PC-3 (cell line): ENCODE data around the gene PLCXD1. TPM values are rescaled to one million over a fixed set of nuclear protein-coding genes. Genes with fewer than 3 reads are reported as not detected.

Experiments used
- ATAC-seq: fragments of 200-7000 bp; cut with Tn5 transposase; 2 replicates; pipeline ENCODE4 v1.9.1; 2020; ENCODE audit warnings: mild to moderate bottlenecking, moderate library complexity
- BruUV-seq: library from RNA; stranded (reverse); fragments of 400-500 nt; replicated peaks from 2 replicates; lab custom pipeline; 2021; lab: Mats Ljungman, UMichigan
- CTCF ChIA-PET: fragments of 300-600 bp; sonication (Branson Sonifier 250); formaldehyde crosslinking; loops from one replicate; lab custom pipeline; 2022; ENCODE audit warnings: antibody characterized with exemption; lab: Charles Lee
- POLR2A ChIA-PET: fragments of 300-600 bp; sonication (Branson Sonifier 250); formaldehyde crosslinking; loops from one replicate; lab custom pipeline; 2022; ENCODE audit warnings: antibody characterized with exemption; ENCODE audit not compliant: unreplicated experiment; lab: Charles Lee
- DNase-seq: peaks from one replicate; pipeline ENCODE4 v3.0.0-alpha.2; 2015
- H2AFZ ChIP-seq: fragments of 300-600 bp; sonication (generic); 2 replicates; pipeline ENCODE4 v1.6.0; 2016; ENCODE audit warnings: antibody characterized with exemption, low read length
- H3F3A ChIP-seq: fragments of 300-600 bp; sonication (generic); one replicate; pipeline ENCODE4 v1.6.0; 2017; ENCODE audit warnings: antibody characterized with exemption, low read length, control low read depth, mild to moderate bottlenecking; ENCODE audit not compliant: unreplicated experiment
- H3K27ac ChIP-seq: fragments of 300-600 bp; sonication (generic); 2 replicates; pipeline ENCODE4 v1.5.1; 2016; ENCODE audit warnings: mild to moderate bottlenecking, low read length
- H3K27me3 ChIP-seq: fragments of 300-600 bp; sonication (generic); 2 replicates; pipeline ENCODE4 v1.6.1; 2016; ENCODE audit warnings: low read length, mixed read lengths
- H3K36me3 ChIP-seq: fragments of 300-600 bp; sonication (generic); 2 replicates; pipeline ENCODE4 v1.6.1; 2016; ENCODE audit warnings: low read depth, mixed run types, low read length, mixed read lengths
- H3K4me1 ChIP-seq: fragments of 300-600 bp; sonication (generic); 2 replicates; pipeline ENCODE4 v1.5.1; 2016; ENCODE audit warnings: low read length; ENCODE audit not compliant: insufficient read depth
- H3K4me2 ChIP-seq: fragments of 300-600 bp; sonication (generic); 2 replicates; pipeline ENCODE4 v1.6.0; 2016; ENCODE audit warnings: low read length
- H3K4me3 ChIP-seq: fragments of 300-600 bp; sonication (generic); 2 replicates; pipeline ENCODE4 v1.5.1; 2016; ENCODE audit warnings: mild to moderate bottlenecking, low read length, mixed read lengths
- H3K79me2 ChIP-seq: fragments of 300-600 bp; sonication (generic); 2 replicates; pipeline ENCODE4 v1.6.1; 2017; ENCODE audit warnings: low read length, mixed read lengths
- H3K9ac ChIP-seq: fragments of 300-600 bp; sonication (generic); 2 replicates; pipeline ENCODE4 v1.6.0; 2016; ENCODE audit warnings: mild to moderate bottlenecking, low read length
- H3K9me2 ChIP-seq: fragments of 300-600 bp; sonication (generic); replicated peaks from 2 replicates; pipeline ENCODE4 v1.6.1; 2016; ENCODE audit warnings: mixed run types, low read length, mixed read lengths
- H3K9me3 ChIP-seq: fragments of 300-600 bp; sonication (generic); 2 replicates; pipeline ENCODE4 v1.6.1; 2016; ENCODE audit warnings: low read length, mixed read lengths
- H4K20me1 ChIP-seq: fragments of 300-600 bp; sonication (generic); 2 replicates; pipeline ENCODE4 v1.6.1; 2016; ENCODE audit warnings: low read length, mixed read lengths
- CTCF ChIP-seq: fragments of 300-600 bp; sonication (generic); conservative IDR thresholded peaks from 2 replicates; pipeline ENCODE4 v1.5.1; 2017; ENCODE audit warnings: antibody characterized with exemption, low read depth, mild to moderate bottlenecking, low read length
- EZH2 ChIP-seq: fragments of 300-600 bp; sonication (generic); IDR thresholded peaks from one replicate; pipeline ENCODE4 v1.6.1; 2017; ENCODE audit warnings: antibody characterized with exemption, mild to moderate bottlenecking, low read length; ENCODE audit not compliant: unreplicated experiment
- EZH2phosphoT487 ChIP-seq: fragments of 300-600 bp; sonication (generic); IDR thresholded peaks from 2 replicates; pipeline ENCODE4 v1.6.1; 2018; ENCODE audit warnings: mild to moderate bottlenecking, antibody characterized with exemption, low read length, borderline replicate concordance
- intact Hi-C: fragments of 100-400 bp; cut with micrococcal nuclease; formaldehyde crosslinking; loops from 2 replicates; pipeline ENCODE4 v1.9.0; 2023
- total RNA-seq: library from RNA; depleted of rRNA; stranded (reverse); fragments of >200 nt; gene quantifications from 2 replicates; pipeline ENCODE4 v1.2.3, GENCODE V29; 2014

The PLCXD1 gene
- total RNA-seq, 1 experiment from 2014 or later: 25.7 TPM

- Histone ChIP-seq H3K9me2 (no peaks in the 10 kb centered on the region), H3K4me1 (peaks cover 17% of the 10 kb centered on the region), H3K9ac (no peak overlapping the region), H3F3A (no peaks in the 10 kb centered on the region), H3K27me3 (no peaks in the 10 kb centered on the region), H3K27ac (no peak overlapping the region), H3K79me2 (no peaks in the 10 kb centered on the region), H2AFZ (no peak overlapping the region), H3K9me3 (no peaks in the 10 kb centered on the region), H4K20me1 (no peaks in the 10 kb centered on the region), H3K36me3 (no peaks in the 10 kb centered on the region), H3K4me2 (no peak overlapping the region), H3K4me3 (no peak overlapping the region)
- ATAC-seq (no peak), DNase-seq (no peak)
- TF ChIP-seq EZH2phosphoT487: no peak
- TF ChIP-seq CTCF: no peak
- no peak for TF ChIP-seq EZH2
- CTCF ChIA-PET: no interaction called here
- intact Hi-C loops: no loop called here
- BruUV-seq: no TSS peak
- POLR2A ChIA-PET: no interaction called here
These were observed 22.7 kb upstream of the PLCXD1 start for GRCh38 chrX:258291-259040.

- Histone ChIP-seq H3K27ac (no peak overlapping the region), H3K4me1 (peaks cover 17% of the 10 kb centered on the region), H3K4me3 (no peak overlapping the region), H3K9me2 (no peaks in the 10 kb centered on the region), H3K36me3 (no peaks in the 10 kb centered on the region), H3K79me2 (no peaks in the 10 kb centered on the region), H3F3A (no peaks in the 10 kb centered on the region), H3K9ac (no peak overlapping the region), H3K27me3 (no peaks in the 10 kb centered on the region), H4K20me1 (no peaks in the 10 kb centered on the region), H3K4me2 (no peak overlapping the region), H2AFZ (no peak overlapping the region), H3K9me3 (no peaks in the 10 kb centered on the region)
- TF ChIP-seq EZH2: no peak
- no peak for TF ChIP-seq EZH2phosphoT487
- no peak for TF ChIP-seq CTCF
- ChIA-PET POLR2A (no interaction called here), CTCF (no interaction called here)
- BruUV-seq: no TSS peak
- no peak for DNase-seq
- ATAC-seq: no peak
- intact Hi-C loops: no loop called here
These were observed 21.4 kb upstream of the PLCXD1 start for GRCh38 chrX:259692-260355.
